Coronary artery (tissue), 2 donors: ENCODE measurements around the gene MICU2.

Source experiments
- DNase-seq: peaks from one replicate; pipeline ENCODE4 v3.0.0-alpha.2; 2017; ENCODE audit warnings: low spot score
- H3K27ac ChIP-seq, 2 donors: fragments of 200-600 bp; sonication (generic); one replicate each; pipeline ENCODE4 v1.5.1; 2016 to 2019
- H3K4me3 ChIP-seq: fragments of 200-600 bp; sonication (generic); 2 replicates; pipeline ENCODE4 v1.5.1; 2016; ENCODE audit warnings: mild to moderate bottlenecking, moderate library complexity
- TF ChIP-seq, protein P1 (sequence below): fragments of 200-600 bp; sonication (generic); IDR thresholded peaks from one replicate; pipeline ENCODE4 v1.5.1; 2019; ENCODE audit warnings: antibody characterized with exemption

The MICU2 gene

GRCh38 chr13:21526707-21527540 is 77.0 kb downstream of the MICU2 start:
- H3K4me3 ChIP-seq = no peak overlapping the region
- TF ChIP-seq, protein P1, sequence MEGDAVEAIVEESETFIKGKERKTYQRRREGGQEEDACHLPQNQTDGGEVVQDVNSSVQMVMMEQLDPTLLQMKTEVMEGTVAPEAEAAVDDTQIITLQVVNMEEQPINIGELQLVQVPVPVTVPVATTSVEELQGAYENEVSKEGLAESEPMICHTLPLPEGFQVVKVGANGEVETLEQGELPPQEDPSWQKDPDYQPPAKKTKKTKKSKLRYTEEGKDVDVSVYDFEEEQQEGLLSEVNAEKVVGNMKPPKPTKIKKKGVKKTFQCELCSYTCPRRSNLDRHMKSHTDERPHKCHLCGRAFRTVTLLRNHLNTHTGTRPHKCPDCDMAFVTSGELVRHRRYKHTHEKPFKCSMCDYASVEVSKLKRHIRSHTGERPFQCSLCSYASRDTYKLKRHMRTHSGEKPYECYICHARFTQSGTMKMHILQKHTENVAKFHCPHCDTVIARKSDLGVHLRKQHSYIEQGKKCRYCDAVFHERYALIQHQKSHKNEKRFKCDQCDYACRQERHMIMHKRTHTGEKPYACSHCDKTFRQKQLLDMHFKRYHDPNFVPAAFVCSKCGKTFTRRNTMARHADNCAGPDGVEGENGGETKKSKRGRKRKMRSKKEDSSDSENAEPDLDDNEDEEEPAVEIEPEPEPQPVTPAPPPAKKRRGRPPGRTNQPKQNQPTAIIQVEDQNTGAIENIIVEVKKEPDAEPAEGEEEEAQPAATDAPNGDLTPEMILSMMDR = no peak
- no peak for DNase-seq
- no peak overlapping the region for H3K27ac ChIP-seq

DNA sequence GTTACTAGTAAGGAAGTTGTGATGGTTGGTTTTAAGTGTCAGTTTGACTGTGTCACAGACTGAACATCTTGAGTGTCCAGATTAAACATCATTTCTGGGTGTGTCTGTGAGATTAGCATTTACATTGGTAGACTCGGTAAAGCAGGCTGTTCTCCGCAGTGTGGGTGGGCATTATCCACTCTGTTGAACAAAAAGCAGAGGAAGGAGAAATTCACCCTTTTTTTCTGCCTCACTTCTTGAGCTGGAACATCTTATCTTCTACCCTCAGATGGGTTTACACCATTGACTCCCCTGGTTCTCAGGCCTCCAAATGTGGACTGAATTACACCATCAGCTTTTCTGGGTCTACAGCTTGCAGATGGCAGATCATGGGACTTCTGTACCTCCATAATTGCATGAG is 81.1 kb downstream of the MICU2 start:
- H3K27ac ChIP-seq = no peak overlapping the region
- TF ChIP-seq, protein P1 = no peak
- DNase-seq = no peak

DNA sequence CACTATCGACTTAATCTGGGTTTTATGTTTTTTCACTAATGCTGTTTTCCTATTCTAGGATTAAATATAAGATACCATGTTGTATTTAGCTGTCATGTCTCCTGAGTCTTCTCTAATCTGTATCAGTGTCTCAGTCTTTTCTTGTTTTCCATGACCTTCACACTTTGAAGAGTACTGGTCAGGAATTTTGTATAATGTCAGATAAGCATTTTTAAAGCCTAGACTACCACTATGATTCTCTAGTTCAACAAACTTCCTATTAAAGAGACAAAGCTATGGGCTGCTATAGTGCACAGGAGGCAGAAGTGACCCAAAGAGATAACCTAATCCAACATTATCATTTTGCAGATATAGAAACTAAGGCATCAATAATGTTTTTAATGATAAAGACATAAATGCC is 81.8 kb downstream of the MICU2 start:
- TF ChIP-seq, protein P1 = no peak
- DNase-seq = no peak
- H3K27ac ChIP-seq = no peak overlapping the region
- H3K4me3 ChIP-seq = no peak overlapping the region

More for the DNA sequence above, 81.1 kb downstream of the MICU2 start:
- no peak overlapping the region for H3K4me3 ChIP-seq

DNA sequence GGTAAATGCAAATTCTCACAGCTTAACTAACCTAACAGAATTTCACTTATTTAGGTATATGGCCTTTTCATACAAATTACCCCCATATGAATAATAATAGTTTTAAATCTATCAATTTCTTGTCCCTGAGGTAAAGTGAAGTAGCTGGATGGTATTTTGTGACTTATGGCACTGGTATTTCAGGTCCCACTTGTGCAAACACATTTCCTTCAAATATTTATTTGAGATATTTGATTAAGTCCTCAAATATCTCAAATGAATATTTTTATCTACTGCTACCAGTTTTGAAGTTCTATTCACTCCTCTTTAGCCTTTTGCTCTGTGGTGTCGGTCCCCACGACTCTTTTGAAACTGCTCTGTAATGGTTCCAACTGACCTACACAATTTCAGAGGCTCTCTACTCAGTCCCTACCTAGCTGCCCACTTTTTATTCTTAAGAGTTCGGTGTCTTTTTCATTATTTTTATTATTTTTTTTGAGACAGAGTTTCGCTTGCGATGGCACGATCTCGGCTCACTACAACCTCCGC is 85.3 kb downstream of the MICU2 start:
- TF ChIP-seq, protein P1 = no peak
- H3K27ac ChIP-seq = no peak overlapping the region
- no peak overlapping the region for H3K4me3 ChIP-seq
- DNase-seq = no peak

DNA sequence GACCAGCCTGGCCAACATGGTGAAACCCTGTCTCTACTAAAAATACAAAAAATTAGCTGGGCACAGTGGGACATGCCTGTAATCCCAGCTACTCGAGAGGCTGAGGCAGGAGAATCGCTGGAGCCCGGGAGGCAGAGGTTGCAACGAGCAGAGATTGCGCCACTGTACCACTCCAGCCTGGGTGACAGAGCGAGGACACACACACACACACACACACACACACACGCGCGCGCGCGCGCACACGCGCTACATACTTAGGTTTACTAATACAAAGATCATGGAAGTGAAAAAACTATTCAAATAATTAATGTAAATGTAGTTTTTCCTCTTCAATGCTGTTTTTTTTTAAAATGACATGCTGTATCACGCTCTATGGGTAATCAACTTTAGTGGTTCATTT is 86.4 kb downstream of the MICU2 start:
- H3K27ac ChIP-seq = no peak overlapping the region
- TF ChIP-seq, protein P1 = no peak
- DNase-seq = no peak
- H3K4me3 ChIP-seq = no peak overlapping the region

GRCh38 chr13:21516805-21517204 is 87.2 kb downstream of the MICU2 start:
- DNase-seq = no peak
- TF ChIP-seq, protein P1 = no peak
- Histone ChIP-seq H3K27ac (no peak overlapping the region), H3K4me3 (no peak overlapping the region)

DNA sequence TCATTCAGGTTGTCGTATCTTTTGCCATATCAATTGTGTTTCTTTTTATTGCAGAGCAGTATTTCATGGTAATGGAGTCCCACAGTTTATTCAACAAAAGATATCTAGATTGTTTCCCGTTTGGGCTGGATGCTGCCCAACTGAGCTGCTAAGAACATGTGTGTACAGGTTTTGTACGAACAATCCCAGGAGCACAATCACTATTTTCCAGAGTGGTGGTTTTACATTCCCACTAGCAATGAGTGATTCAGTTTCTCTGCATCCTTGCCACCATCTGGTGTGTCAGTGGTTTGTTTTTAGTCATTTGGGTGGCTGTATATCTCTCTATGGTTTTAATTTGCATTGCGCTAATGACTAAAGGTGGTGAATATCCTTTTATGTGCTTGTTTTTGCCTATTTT is 92.1 kb downstream of the MICU2 start:
- no peak for DNase-seq
- Histone ChIP-seq H3K4me3 (no peak overlapping the region), H3K27ac (no peak overlapping the region)
- TF ChIP-seq, protein P1 = no peak
